ENCODE results near the gene RAB19. TPM values are rescaled to one million over a fixed set of nuclear protein-coding genes. Genes with fewer than 3 reads are reported as not detected.

Gene RAB19
- total RNA-seq, 1 experiment from 2014 or later = 0.92 TPM

GRCh38 chr7:140423501-140423900 lies 19.6 kb downstream of the RAB19 start:
- in situ Hi-C loops (cut with HindIII; ENCODE audit: low pct_unique_long_range_greater_than_20kb, low sequenced_read_pairs) (no loop called here), intact Hi-C loops (cut with micrococcal nuclease; ENCODE audit: unreplicated experiment) (no loop called here)
- H3K27me3 ChIP-seq (ENCODE audit: control insufficient read depth, insufficient read depth, low read length) = no peaks in the 10 kb centered on the region
- no peak for DNase-seq (ENCODE audit: low read depth, low spot score)
- H3K4me1 ChIP-seq (ENCODE audit: control insufficient read depth, insufficient read depth, low read length) = no peaks in the 10 kb centered on the region
- H3K4me3 ChIP-seq (ENCODE audit: low read depth in 2 of 2, low read length in 2 of 2) = no peak overlapping the region
- H3K36me3 ChIP-seq (ENCODE audit: control insufficient read depth, insufficient read depth, low read length) = no peaks in the 10 kb centered on the region
- no peak for TF ChIP-seq TCF7L2 (IDR thresholded peaks at IDR 0.05; ENCODE audit: low read depth, low read length)
- no peak for TF ChIP-seq POLR2AphosphoS5 (IDR thresholded peaks at IDR 0.05; ENCODE audit: low read depth, low read length)
- no peak for TF ChIP-seq CTCF (IDR thresholded peaks at IDR 0.05)
- TF ChIP-seq SIN3A (IDR thresholded peaks at IDR 0.05; ENCODE audit: borderline replicate concordance, insufficient read depth, low read depth, low read length) = no peak
- ATAC-seq = no peak
- POLR2A ChIA-PET = interaction anchor here (0.7 kb wide), 1 partner anchor 24 kb away, joined by 6 read pairs; no protein-coding TSS in a partner anchor
- no peak overlapping the region for H3K27ac ChIP-seq (ENCODE audit: low read length)
- no peaks in the 10 kb centered on the region for H3K9me3 ChIP-seq (ENCODE audit: control insufficient read depth, insufficient read depth, low read depth, low read length)
- CTCF ChIA-PET = no interaction called here
- BruUV-seq (replicated peaks) = no TSS peak

GRCh38 chr7:140425718-140426117 lies 21.9 kb downstream of the RAB19 start:
- POLR2A ChIA-PET = no interaction called here
- in situ Hi-C loops (cut with HindIII; ENCODE audit: low pct_unique_long_range_greater_than_20kb, low sequenced_read_pairs) = no loop called here

More at GRCh38 chr7:140425718-140426117, 21.9 kb downstream of the RAB19 start:
- no peak overlapping the region for H3K27ac ChIP-seq (ENCODE audit: low read length)
- TF ChIP-seq REST (IDR thresholded peaks at IDR 0.05; ENCODE audit: insufficient read depth in 1 of 2, low read depth in 2 of 2, low read length in 1 of 2) = no peak
- TF ChIP-seq TCF7L2 (IDR thresholded peaks at IDR 0.05; ENCODE audit: low read depth, low read length) = no peak
- no peak for TF ChIP-seq POLR2AphosphoS5 (IDR thresholded peaks at IDR 0.05; ENCODE audit: low read depth, low read length)
- TF ChIP-seq CTCF (IDR thresholded peaks at IDR 0.05) = no peak
- TF ChIP-seq SIN3A (IDR thresholded peaks at IDR 0.05; ENCODE audit: borderline replicate concordance, insufficient read depth, low read depth, low read length) = no peak
- DNase-seq (ENCODE audit: low read depth, low spot score) = no peak
- H3K9me3 ChIP-seq (ENCODE audit: control insufficient read depth, insufficient read depth, low read depth, low read length) = no peaks in the 10 kb centered on the region
- no peaks in the 10 kb centered on the region for H3K27me3 ChIP-seq (ENCODE audit: control insufficient read depth, insufficient read depth, low read length)
- intact Hi-C loops (cut with micrococcal nuclease; ENCODE audit: unreplicated experiment) = no loop called here
- no TSS peak for BruUV-seq (replicated peaks)
- H3K4me1 ChIP-seq (ENCODE audit: control insufficient read depth, insufficient read depth, low read length) = no peaks in the 10 kb centered on the region
- H3K4me3 ChIP-seq (ENCODE audit: low read depth in 2 of 2, low read length in 2 of 2) = no peak overlapping the region
- no peak for ATAC-seq
- CTCF ChIA-PET = no interaction called here
- no peaks in the 10 kb centered on the region for H3K36me3 ChIP-seq (ENCODE audit: control insufficient read depth, insufficient read depth, low read length)
